Suppressor macrophage treated with lipopolysaccharide for 4 hours (primary cell): ENCODE results near the gene DOCK2.

ENCODE experiments used
- DNase-seq: peaks from one replicate; pipeline ENCODE4 v3.0.0-alpha.2; 2020

Gene DOCK2

GRCh38 chr5:169953196-169953595, 316.1 kb downstream of the DOCK2 start:
- DNase-seq: peak; percentile 79

GRCh38 chr5:169954786-169955185, 317.7 kb downstream of the DOCK2 start:
- DNase-seq: no peak

- DNase-seq: no peak
These were observed 319.1 kb downstream of the DOCK2 start for GRCh38 chr5:169956126-169956525.

- no peak for DNase-seq
These were observed 319.7 kb downstream of the DOCK2 start for GRCh38 chr5:169956756-169957155.

GRCh38 chr5:169958278-169958677, 321.2 kb downstream of the DOCK2 start:
- DNase-seq: no peak

- DNase-seq: no peak
These were observed 323.6 kb downstream of the DOCK2 start for GRCh38 chr5:169960659-169961058.

- no peak for DNase-seq
These were observed 327.2 kb downstream of the DOCK2 start for GRCh38 chr5:169964246-169964645.

- DNase-seq: peak; percentile 46
These were observed 333.3 kb downstream of the DOCK2 start for GRCh38 chr5:169970339-169970738.

- peak; percentile 65 for DNase-seq
These were observed 334.1 kb downstream of the DOCK2 start for GRCh38 chr5:169970911-169971765.

- DNase-seq: no peak
These were observed 334.7 kb downstream of the DOCK2 start for GRCh38 chr5:169971780-169972179.

- no peak for DNase-seq
These were observed 336.0 kb downstream of the DOCK2 start for GRCh38 chr5:169973056-169973455.

GRCh38 chr5:169974121-169974770, 337.2 kb downstream of the DOCK2 start:
- no peak for DNase-seq

GRCh38 chr5:169978714-169979113, 341.6 kb downstream of the DOCK2 start:
- DNase-seq: no peak

- no peak for DNase-seq
These were observed 342.8 kb downstream of the DOCK2 start for GRCh38 chr5:169979871-169980270.

GRCh38 chr5:169980418-169981053, 343.5 kb downstream of the DOCK2 start, which contains the start of gene INSYN2B:
Gene INSYN2B (minus strand): TSS chr5:169980495. CDS start chr5:169883898, 96,597 bp downstream.
- peak; percentile 71 for DNase-seq

GRCh38 chr5:169988206-169988605, 351.1 kb downstream of the DOCK2 start:
- no peak for DNase-seq

- DNase-seq: no peak
These were observed 351.9 kb downstream of the DOCK2 start for GRCh38 chr5:169988947-169989346.

GRCh38 chr5:169989365-169989764, 352.3 kb downstream of the DOCK2 start:
- no peak for DNase-seq

- no peak for DNase-seq
These were observed 354.2 kb downstream of the DOCK2 start for GRCh38 chr5:169991115-169991869.

- DNase-seq: no peak
These were observed 355.9 kb downstream of the DOCK2 start for GRCh38 chr5:169992789-169993484.

GRCh38 chr5:169993485-169993790, 356.4 kb downstream of the DOCK2 start:
- no peak for DNase-seq

- peak; percentile 93 for DNase-seq
These were observed 360.7 kb downstream of the DOCK2 start for GRCh38 chr5:169997798-169998197.
